ENCODE measurements around the gene FMNL2. TPM values are rescaled to one million over a fixed set of nuclear protein-coding genes. Genes with fewer than 3 reads are reported as not detected.

FMNL2 gene
- total RNA-seq, 1 donor, result 24.2 TPM

GRCh38 chr2:152426801-152427200 is 91.8 kb downstream of the FMNL2 start:
- Histone ChIP-seq H3K4me3 (ENCODE audit: insufficient read depth, low read length) (no peak overlapping the region), H3K4me2 (ENCODE audit: insufficient read depth, low read length) (peak overlapping the region; percentile 29), H3K27ac (ENCODE audit: low read depth, low read length) (peak overlapping the region; percentile 36), H2AFZ (ENCODE audit: low read length) (peak overlapping the region; percentile 52), H3K36me3 (ENCODE audit: insufficient read depth, low read length) (no peaks in the 10 kb centered on the region), H3K4me1 (ENCODE audit: insufficient read depth, low read length) (peaks cover 19% of the 10 kb centered on the region), H3K9me3 (ENCODE audit: low read depth, low read length) (no peaks in the 10 kb centered on the region), H4K20me1 (ENCODE audit: insufficient read depth, low read length) (no peaks in the 10 kb centered on the region), H3K79me2 (ENCODE audit: insufficient read depth, low read length) (peaks cover 74% of the 10 kb centered on the region), H3K27me3 (ENCODE audit: insufficient read depth, low read length) (no peaks in the 10 kb centered on the region)
- no peak for TF ChIP-seq CTCF (IDR thresholded peaks at IDR 0.05; ENCODE audit: extremely low read depth, low read depth, low read length)
- peak; percentile 53 for DNase-seq (ENCODE audit: insufficient read length, low spot score, missing footprints)

GRCh38 chr2:152427902-152428301 is 92.9 kb downstream of the FMNL2 start:
- Histone ChIP-seq H3K27ac (ENCODE audit: low read depth, low read length) (no peak overlapping the region), H3K4me2 (ENCODE audit: insufficient read depth, low read length) (no peak overlapping the region), H3K4me1 (ENCODE audit: insufficient read depth, low read length) (peaks cover 23% of the 10 kb centered on the region), H3K9me3 (ENCODE audit: low read depth, low read length) (no peaks in the 10 kb centered on the region), H3K4me3 (ENCODE audit: insufficient read depth, low read length) (no peak overlapping the region), H3K36me3 (ENCODE audit: insufficient read depth, low read length) (no peaks in the 10 kb centered on the region), H2AFZ (ENCODE audit: low read length) (no peak overlapping the region), H4K20me1 (ENCODE audit: insufficient read depth, low read length) (no peaks in the 10 kb centered on the region), H3K27me3 (ENCODE audit: insufficient read depth, low read length) (no peaks in the 10 kb centered on the region), H3K79me2 (ENCODE audit: insufficient read depth, low read length) (peaks cover 70% of the 10 kb centered on the region)
- no peak for DNase-seq (ENCODE audit: insufficient read length, low spot score, missing footprints)
- TF ChIP-seq CTCF (IDR thresholded peaks at IDR 0.05; ENCODE audit: extremely low read depth, low read depth, low read length), result no peak

- Histone ChIP-seq H4K20me1 (ENCODE audit: insufficient read depth, low read length) (no peaks in the 10 kb centered on the region), H3K9me3 (ENCODE audit: low read depth, low read length) (no peaks in the 10 kb centered on the region), H3K27me3 (ENCODE audit: insufficient read depth, low read length) (no peaks in the 10 kb centered on the region), H3K4me3 (ENCODE audit: insufficient read depth, low read length) (no peak overlapping the region), H2AFZ (ENCODE audit: low read length) (peak overlapping the region; percentile 69), H3K4me1 (ENCODE audit: insufficient read depth, low read length) (peaks cover 23% of the 10 kb centered on the region), H3K79me2 (ENCODE audit: insufficient read depth, low read length) (peaks cover 71% of the 10 kb centered on the region), H3K36me3 (ENCODE audit: insufficient read depth, low read length) (no peaks in the 10 kb centered on the region), H3K4me2 (ENCODE audit: insufficient read depth, low read length) (peak overlapping the region; percentile 32), H3K27ac (ENCODE audit: low read depth, low read length) (no peak overlapping the region)
- TF ChIP-seq CTCF (IDR thresholded peaks at IDR 0.05; ENCODE audit: extremely low read depth, low read depth, low read length), result no peak
- DNase-seq (ENCODE audit: insufficient read length, low spot score, missing footprints), result no peak
Measured at GRCh38 chr2:152428800-152429582, 94.0 kb downstream of the FMNL2 start.

- Histone ChIP-seq H3K36me3 (ENCODE audit: insufficient read depth, low read length) (no peaks in the 10 kb centered on the region), H3K4me2 (ENCODE audit: insufficient read depth, low read length) (no peak overlapping the region), H3K4me1 (ENCODE audit: insufficient read depth, low read length) (peaks cover 23% of the 10 kb centered on the region), H4K20me1 (ENCODE audit: insufficient read depth, low read length) (no peaks in the 10 kb centered on the region), H3K4me3 (ENCODE audit: insufficient read depth, low read length) (no peak overlapping the region), H3K79me2 (ENCODE audit: insufficient read depth, low read length) (peaks cover 71% of the 10 kb centered on the region), H3K27me3 (ENCODE audit: insufficient read depth, low read length) (no peaks in the 10 kb centered on the region), H2AFZ (ENCODE audit: low read length) (no peak overlapping the region), H3K9me3 (ENCODE audit: low read depth, low read length) (no peaks in the 10 kb centered on the region), H3K27ac (ENCODE audit: low read depth, low read length) (no peak overlapping the region)
- no peak for TF ChIP-seq CTCF (IDR thresholded peaks at IDR 0.05; ENCODE audit: extremely low read depth, low read depth, low read length)
- DNase-seq (ENCODE audit: insufficient read length, low spot score, missing footprints), result no peak
Measured at GRCh38 chr2:152430876-152431275, 95.9 kb downstream of the FMNL2 start.

All from osteoblast (primary cell).